GM23338 (cell line): ENCODE data around the gene ATP6V0A4. TPM values are rescaled to one million over a fixed set of nuclear protein-coding genes. Genes with fewer than 3 reads are reported as not detected.

Experiments used
- ATAC-seq: fragments of 200-7000 bp; cut with Tn5 transposase; 3 replicates; pipeline ENCODE4 v1.9.1; 2020
- DNase-seq: peaks from one replicate; pipeline ENCODE4 v3.0.0-alpha.2; 2015; ENCODE audit warnings: low spot score
- H2AFZ ChIP-seq: fragments of 200-600 bp; sonication (generic); 2 replicates; pipeline ENCODE4 v1.8.0; 2016; ENCODE audit warnings: antibody characterized with exemption, mild to moderate bottlenecking, moderate library complexity
- H3F3A ChIP-seq: fragments of 200-600 bp; sonication (generic); replicated peaks from 2 replicates; pipeline ENCODE4 v1.8.0; 2017; ENCODE audit warnings: antibody characterized with exemption, mixed run types, low read depth
- H3K27ac ChIP-seq: fragments of 200-600 bp; sonication (generic); 2 replicates; pipeline ENCODE4 v1.6.1; 2016; ENCODE audit warnings: low read depth
- H3K27me3 ChIP-seq: fragments of 200-600 bp; sonication (generic); 2 replicates; pipeline ENCODE4 v1.8.0; 2016; ENCODE audit warnings: mild to moderate bottlenecking, mixed run types, moderate library complexity; ENCODE audit not compliant: insufficient read depth
- H3K36me3 ChIP-seq: fragments of 200-600 bp; sonication (generic); 2 replicates; pipeline ENCODE4 v1.8.0; 2016; ENCODE audit warnings: mild to moderate bottlenecking; ENCODE audit not compliant: insufficient read depth
- H3K4me1 ChIP-seq: fragments of 200-600 bp; sonication (generic); 2 replicates; pipeline ENCODE4 v1.8.0; 2016; ENCODE audit warnings: mild to moderate bottlenecking, moderate library complexity; ENCODE audit not compliant: insufficient read depth
- H3K4me2 ChIP-seq: fragments of 200-600 bp; sonication (generic); 2 replicates; pipeline ENCODE4 v1.7.1; 2017; ENCODE audit warnings: mixed run types
- H3K4me3 ChIP-seq: fragments of 200-600 bp; sonication (generic); 2 replicates; pipeline ENCODE4 v1.6.1; 2016; ENCODE audit warnings: mixed run types
- H3K79me2 ChIP-seq: fragments of 200-600 bp; sonication (generic); replicated peaks from 2 replicates; pipeline ENCODE4 v1.8.0; 2017; ENCODE audit warnings: mild to moderate bottlenecking; ENCODE audit not compliant: insufficient read depth
- H3K9me2 ChIP-seq: fragments of 200-600 bp; sonication (generic); 2 replicates; pipeline ENCODE4 v1.8.0; 2017; ENCODE audit not compliant: insufficient read depth
- H4K20me1 ChIP-seq: fragments of 200-600 bp; sonication (generic); replicated peaks from 2 replicates; pipeline ENCODE4 v1.8.0; 2017; ENCODE audit warnings: mild to moderate bottlenecking; ENCODE audit not compliant: insufficient read depth
- H3K27ac Mint-ChIP-seq: 2 replicates; pipeline ENCODE4 v1.8.0; 2020; ENCODE audit warnings: inconsistent platforms, mild to moderate bottlenecking, moderate library complexity, mixed read lengths
- H3K27me3 Mint-ChIP-seq: 3 replicates; pipeline ENCODE4 v1.8.0; 2022; ENCODE audit warnings: low read depth, mild to moderate bottlenecking, moderate library complexity, mixed read lengths, inconsistent platforms; ENCODE audit not compliant: insufficient read depth, poor library complexity
- H3K36me3 Mint-ChIP-seq: 3 replicates; pipeline ENCODE4 v1.8.0; 2021; ENCODE audit warnings: low read depth, mild to moderate bottlenecking, inconsistent platforms, moderate library complexity, mixed read lengths
- H3K4me1 Mint-ChIP-seq: 3 replicates; pipeline ENCODE4 v1.8.0; 2020; ENCODE audit warnings: mild to moderate bottlenecking, inconsistent platforms, mixed read lengths
- H3K4me3 Mint-ChIP-seq: 3 replicates; pipeline ENCODE4 v1.8.0; 2021; ENCODE audit warnings: moderate library complexity, mild to moderate bottlenecking, inconsistent platforms, mixed read lengths
- H3K9me3 Mint-ChIP-seq: 3 replicates; pipeline ENCODE4 v1.8.0; 2020; ENCODE audit warnings: moderate library complexity, mild to moderate bottlenecking, inconsistent platforms, mixed read lengths
- CREB1 ChIP-seq: fragments of 250-450 bp; sonication (Bioruptor Pico); IDR thresholded peaks from 2 replicates; pipeline ENCODE4 v1.5.0; 2020; ENCODE audit warnings: low read depth, mild to moderate bottlenecking, moderate library complexity
- EZH2 ChIP-seq: fragments of 200-600 bp; sonication (generic); IDR thresholded peaks from one replicate; pipeline ENCODE4 v1.8.0; 2017; ENCODE audit warnings: antibody characterized with exemption, mild to moderate bottlenecking, low read depth; ENCODE audit not compliant: unreplicated experiment
- EZH2phosphoT487 ChIP-seq: fragments of 200-600 bp; sonication (generic); IDR thresholded peaks from one replicate; pipeline ENCODE4 v1.8.1; 2018; ENCODE audit warnings: antibody characterized with exemption; ENCODE audit not compliant: unreplicated experiment
- JUNB ChIP-seq: IDR thresholded peaks from one replicate; pipeline ENCODE4 v1.6.1; 2016; ENCODE audit warnings: antibody characterized with exemption; ENCODE audit not compliant: unreplicated experiment
- NANOG ChIP-seq: IDR thresholded peaks from 2 replicates; pipeline ENCODE4 v1.6.1; 2016; ENCODE audit warnings: antibody characterized with exemption, borderline replicate concordance
- STAT1 ChIP-seq: IDR thresholded peaks from one replicate; pipeline ENCODE4 v1.6.1; 2016; ENCODE audit warnings: antibody characterized with exemption; ENCODE audit not compliant: unreplicated experiment
- ZNF114 ChIP-seq: fragments of 250-450 bp; sonication (Bioruptor Pico); IDR thresholded peaks from 2 replicates; pipeline ENCODE4 v1.5.0; 2020; ENCODE audit warnings: mild to moderate bottlenecking, moderate library complexity
- ZNF331 ChIP-seq: fragments of 250-450 bp; sonication (Bioruptor Pico); IDR thresholded peaks from 2 replicates; pipeline ENCODE4 v1.5.0; 2020; ENCODE audit warnings: low read depth, mild to moderate bottlenecking, moderate library complexity
- polyA plus RNA-seq: library from polyadenylated mRNA; unstranded; fragments of >200 nt; fragmentation: Nextera tagmentation; extraction: Ambion mirVana; gene quantifications from 2 replicates; pipeline ENCODE4 v1.2.1, GENCODE V29; 2016
- total RNA-seq: library from RNA; depleted of rRNA; stranded (reverse); fragments of >200 nt; shearing (Covaris generic); gene quantifications from 2 replicates; pipeline ENCODE4 v1.2.3, GENCODE V29; 2014
- TF ChIP-seq, protein P1 (sequence below), 2 experiments: fragments of 200-600 bp in 1 of 2; sonication (generic) in 1 of 2; conservative IDR thresholded peaks; 2 replicates each; pipeline versions ENCODE4 v1.5.1 to v1.6.1; 2016 to 2017; ENCODE audit warnings: antibody characterized with exemption in 2 of 2, low read depth in 2 of 2, mild to moderate bottlenecking in 2 of 2, moderate library complexity in 1 of 2
- TF ChIP-seq, protein P2 (sequence below): IDR thresholded peaks from 2 replicates; pipeline ENCODE4 v1.6.1; 2016; ENCODE audit warnings: antibody characterized with exemption
- TF ChIP-seq, protein P3 (sequence below): IDR thresholded peaks from one replicate; pipeline ENCODE4 v1.6.1; 2018; ENCODE audit warnings: antibody characterized with exemption; ENCODE audit not compliant: unreplicated experiment

ATP6V0A4 gene
- total and polyA plus RNA-seq, 2 experiments from 2014 or later, result 0.10 to 1.3 TPM

DNA sequence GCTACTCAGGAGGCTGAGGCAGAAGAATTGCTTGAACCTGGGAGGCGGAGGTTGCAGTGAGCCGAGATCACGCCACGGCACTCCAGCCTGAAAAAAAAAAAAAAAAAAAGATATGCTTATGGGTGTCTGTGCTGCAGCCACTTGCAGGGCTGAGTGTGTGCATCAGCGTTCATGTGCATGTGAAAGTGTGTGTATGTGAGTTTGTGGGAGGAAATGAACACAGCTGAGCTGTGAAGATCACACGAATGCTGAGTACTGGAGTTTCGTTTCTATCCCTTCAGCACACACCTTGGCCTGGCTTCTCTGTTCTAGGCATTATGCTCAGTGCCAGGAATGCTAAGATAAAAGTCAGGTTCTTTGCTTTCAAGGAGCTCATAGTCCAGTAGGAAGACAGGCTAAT, 84.8 kb downstream of the ATP6V0A4 start:
- no peak for DNase-seq
- H3K79me2 ChIP-seq, result no peaks in the 10 kb centered on the region
- H4K20me1 ChIP-seq, result no peaks in the 10 kb centered on the region
- no peak overlapping the region for H3K4me3 ChIP-seq
- no peaks in the 10 kb centered on the region for H3K36me3 ChIP-seq
- ATAC-seq, result no peak
- no peak overlapping the region for H2AFZ ChIP-seq
- peaks cover 3% of the 10 kb centered on the region for H3K27me3 Mint-ChIP-seq
- H3K9me3 Mint-ChIP-seq, result no peaks in the 10 kb centered on the region; the same call in 2 of the 3 replicates
- no peaks in the 10 kb centered on the region; the same call in 2 of the 3 replicates for H3K36me3 Mint-ChIP-seq
- TF ChIP-seq EZH2phosphoT487, result no peak
- TF ChIP-seq, protein P1, sequence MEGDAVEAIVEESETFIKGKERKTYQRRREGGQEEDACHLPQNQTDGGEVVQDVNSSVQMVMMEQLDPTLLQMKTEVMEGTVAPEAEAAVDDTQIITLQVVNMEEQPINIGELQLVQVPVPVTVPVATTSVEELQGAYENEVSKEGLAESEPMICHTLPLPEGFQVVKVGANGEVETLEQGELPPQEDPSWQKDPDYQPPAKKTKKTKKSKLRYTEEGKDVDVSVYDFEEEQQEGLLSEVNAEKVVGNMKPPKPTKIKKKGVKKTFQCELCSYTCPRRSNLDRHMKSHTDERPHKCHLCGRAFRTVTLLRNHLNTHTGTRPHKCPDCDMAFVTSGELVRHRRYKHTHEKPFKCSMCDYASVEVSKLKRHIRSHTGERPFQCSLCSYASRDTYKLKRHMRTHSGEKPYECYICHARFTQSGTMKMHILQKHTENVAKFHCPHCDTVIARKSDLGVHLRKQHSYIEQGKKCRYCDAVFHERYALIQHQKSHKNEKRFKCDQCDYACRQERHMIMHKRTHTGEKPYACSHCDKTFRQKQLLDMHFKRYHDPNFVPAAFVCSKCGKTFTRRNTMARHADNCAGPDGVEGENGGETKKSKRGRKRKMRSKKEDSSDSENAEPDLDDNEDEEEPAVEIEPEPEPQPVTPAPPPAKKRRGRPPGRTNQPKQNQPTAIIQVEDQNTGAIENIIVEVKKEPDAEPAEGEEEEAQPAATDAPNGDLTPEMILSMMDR (conservative IDR thresholded peaks at IDR 0.05; ENCODE audit: low read depth in 2 of 2), result no peak
- TF ChIP-seq, protein P2, sequence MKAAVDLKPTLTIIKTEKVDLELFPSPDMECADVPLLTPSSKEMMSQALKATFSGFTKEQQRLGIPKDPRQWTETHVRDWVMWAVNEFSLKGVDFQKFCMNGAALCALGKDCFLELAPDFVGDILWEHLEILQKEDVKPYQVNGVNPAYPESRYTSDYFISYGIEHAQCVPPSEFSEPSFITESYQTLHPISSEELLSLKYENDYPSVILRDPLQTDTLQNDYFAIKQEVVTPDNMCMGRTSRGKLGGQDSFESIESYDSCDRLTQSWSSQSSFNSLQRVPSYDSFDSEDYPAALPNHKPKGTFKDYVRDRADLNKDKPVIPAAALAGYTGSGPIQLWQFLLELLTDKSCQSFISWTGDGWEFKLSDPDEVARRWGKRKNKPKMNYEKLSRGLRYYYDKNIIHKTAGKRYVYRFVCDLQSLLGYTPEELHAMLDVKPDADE, result no peak
- no peak for TF ChIP-seq JUNB
- no peaks in the 10 kb centered on the region for H3K9me2 ChIP-seq
- H3K4me1 Mint-ChIP-seq, result peaks cover 5% of the 10 kb centered on the region; the same call in 1 of the 3 replicates
- no peaks in the 10 kb centered on the region for H3K4me1 ChIP-seq
- no peak overlapping the region for H3K4me2 ChIP-seq
- no peaks in the 10 kb centered on the region for H3F3A ChIP-seq
- H3K4me3 Mint-ChIP-seq, result no peak overlapping the region
- H3K27me3 ChIP-seq, result no peaks in the 10 kb centered on the region
- H3K27ac Mint-ChIP-seq, result no peak overlapping the region
- no peak overlapping the region for H3K27ac ChIP-seq

DNA sequence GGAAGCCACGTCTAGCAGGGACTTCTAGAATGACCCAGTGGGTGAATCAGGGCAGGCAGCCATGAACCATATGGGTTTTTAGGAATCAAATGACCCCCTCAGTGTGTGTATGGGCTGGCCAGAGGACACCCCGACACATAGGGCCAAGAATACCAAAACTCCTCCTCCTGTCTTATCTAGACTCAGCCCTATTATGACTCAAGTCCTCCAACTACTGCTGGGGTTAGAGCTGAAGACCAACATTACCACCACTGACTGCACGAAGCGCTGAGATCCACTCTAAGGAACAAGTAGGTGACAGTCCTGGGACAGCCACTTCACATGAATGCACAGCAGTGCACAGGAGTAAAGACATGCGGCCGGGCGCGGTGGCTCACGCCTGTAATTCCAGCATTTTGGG, 85.3 kb downstream of the ATP6V0A4 start:
- DNase-seq (no peak), ATAC-seq (no peak)
- H3K4me1 Mint-ChIP-seq, result no peaks in the 10 kb centered on the region
- H3K9me3 Mint-ChIP-seq, result peaks cover 2% of the 10 kb centered on the region; the same call in 2 of the 3 replicates
- Histone ChIP-seq H3K4me3 (no peak overlapping the region), H3K9me2 (no peaks in the 10 kb centered on the region), H3K4me2 (no peak overlapping the region), H4K20me1 (no peaks in the 10 kb centered on the region), H3F3A (no peaks in the 10 kb centered on the region), H3K4me1 (no peaks in the 10 kb centered on the region), H3K27ac (no peak overlapping the region), H3K27me3 (no peaks in the 10 kb centered on the region), H3K36me3 (no peaks in the 10 kb centered on the region), H3K79me2 (no peaks in the 10 kb centered on the region), H2AFZ (no peak overlapping the region)
- H3K27me3 Mint-ChIP-seq, result peaks cover under 1% of the 10 kb centered on the region
- no peak overlapping the region for H3K27ac Mint-ChIP-seq
- no peak overlapping the region for H3K4me3 Mint-ChIP-seq
- H3K36me3 Mint-ChIP-seq, result no peaks in the 10 kb centered on the region; the same call in 2 of the 3 replicates
- TF ChIP-seq EZH2 (no peak), NANOG (no peak), STAT1 (no peak), ZNF331 (no peak), JUNB (no peak), EZH2phosphoT487 (no peak), CREB1 (no peak), ZNF114 (CRISPR knock-in tag) (no peak)
- TF ChIP-seq, protein P2, result no peak
- TF ChIP-seq, protein P3, sequence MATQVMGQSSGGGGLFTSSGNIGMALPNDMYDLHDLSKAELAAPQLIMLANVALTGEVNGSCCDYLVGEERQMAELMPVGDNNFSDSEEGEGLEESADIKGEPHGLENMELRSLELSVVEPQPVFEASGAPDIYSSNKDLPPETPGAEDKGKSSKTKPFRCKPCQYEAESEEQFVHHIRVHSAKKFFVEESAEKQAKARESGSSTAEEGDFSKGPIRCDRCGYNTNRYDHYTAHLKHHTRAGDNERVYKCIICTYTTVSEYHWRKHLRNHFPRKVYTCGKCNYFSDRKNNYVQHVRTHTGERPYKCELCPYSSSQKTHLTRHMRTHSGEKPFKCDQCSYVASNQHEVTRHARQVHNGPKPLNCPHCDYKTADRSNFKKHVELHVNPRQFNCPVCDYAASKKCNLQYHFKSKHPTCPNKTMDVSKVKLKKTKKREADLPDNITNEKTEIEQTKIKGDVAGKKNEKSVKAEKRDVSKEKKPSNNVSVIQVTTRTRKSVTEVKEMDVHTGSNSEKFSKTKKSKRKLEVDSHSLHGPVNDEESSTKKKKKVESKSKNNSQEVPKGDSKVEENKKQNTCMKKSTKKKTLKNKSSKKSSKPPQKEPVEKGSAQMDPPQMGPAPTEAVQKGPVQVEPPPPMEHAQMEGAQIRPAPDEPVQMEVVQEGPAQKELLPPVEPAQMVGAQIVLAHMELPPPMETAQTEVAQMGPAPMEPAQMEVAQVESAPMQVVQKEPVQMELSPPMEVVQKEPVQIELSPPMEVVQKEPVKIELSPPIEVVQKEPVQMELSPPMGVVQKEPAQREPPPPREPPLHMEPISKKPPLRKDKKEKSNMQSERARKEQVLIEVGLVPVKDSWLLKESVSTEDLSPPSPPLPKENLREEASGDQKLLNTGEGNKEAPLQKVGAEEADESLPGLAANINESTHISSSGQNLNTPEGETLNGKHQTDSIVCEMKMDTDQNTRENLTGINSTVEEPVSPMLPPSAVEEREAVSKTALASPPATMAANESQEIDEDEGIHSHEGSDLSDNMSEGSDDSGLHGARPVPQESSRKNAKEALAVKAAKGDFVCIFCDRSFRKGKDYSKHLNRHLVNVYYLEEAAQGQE, result no peak
